WTC11 (cell line): ENCODE data around the gene COL17A1. TPM values are rescaled to one million over a fixed set of nuclear protein-coding genes. Genes with fewer than 3 reads are reported as not detected.

Source experiments
- ATAC-seq: fragments of 200-7000 bp; cut with Tn5 transposase; 2 replicates; pipeline ENCODE4 v1.10.0; 2021; ENCODE audit warnings: mild to moderate bottlenecking, moderate library complexity
- CTCF ChIA-PET: fragments of 300-600 bp; sonication (Branson Sonifier 250); formaldehyde crosslinking; loops from one replicate; lab custom pipeline; 2021; ENCODE audit warnings: antibody characterized with exemption; lab: Charles Lee
- POLR2A ChIA-PET: fragments of 350-600 bp; sonication (Branson Sonifier 250); formaldehyde crosslinking; loops from one replicate; lab custom pipeline; 2021; ENCODE audit warnings: antibody characterized with exemption; lab: Charles Lee
- DNase-seq: peaks from one replicate; pipeline ENCODE4 v3.0.0; 2021; ENCODE audit warnings: low spot score
- H3K27ac Mint-ChIP-seq: 2 replicates; pipeline ENCODE4 v1.8.0; 2021; ENCODE audit warnings: mixed read lengths
- H3K27me3 Mint-ChIP-seq: 2 replicates; pipeline ENCODE4 v1.8.0; 2021; ENCODE audit warnings: low read depth, mild to moderate bottlenecking, moderate library complexity, mixed read lengths
- H3K36me3 Mint-ChIP-seq: 2 replicates; pipeline ENCODE4 v1.8.0; 2021; ENCODE audit warnings: mixed read lengths
- H3K4me1 Mint-ChIP-seq: 2 replicates; pipeline ENCODE4 v1.8.0; 2022; ENCODE audit warnings: mixed read lengths
- H3K4me3 Mint-ChIP-seq: 2 replicates; pipeline ENCODE4 v1.8.0; 2021; ENCODE audit warnings: mild to moderate bottlenecking, moderate library complexity, mixed read lengths
- H3K9me3 Mint-ChIP-seq: 2 replicates; pipeline ENCODE4 v1.8.0; 2021; ENCODE audit warnings: mixed read lengths
- EMX1 ChIP-seq: fragments of 250-450 bp; sonication (Bioruptor Pico); IDR thresholded peaks from 2 replicates; pipeline ENCODE4 v1.8.0; 2021; ENCODE audit warnings: mild to moderate bottlenecking
- FOXJ3 ChIP-seq: sonication (generic); formaldehyde crosslinking; IDR thresholded peaks from 2 replicates; pipeline ENCODE4 v1.9.0; 2021; ENCODE audit warnings: missing genetic modification reagents, mild to moderate bottlenecking, borderline replicate concordance
- GABPB1 ChIP-seq: sonication (generic); formaldehyde crosslinking; IDR thresholded peaks from 2 replicates; pipeline ENCODE4 v1.8.1; 2023; ENCODE audit warnings: mild to moderate bottlenecking, missing genetic modification reagents
- GTF2I ChIP-seq: fragments of 250-450 bp; sonication (Bioruptor Pico); conservative IDR thresholded peaks from 2 replicates; pipeline ENCODE4 v1.4.0; 2021; ENCODE audit warnings: mild to moderate bottlenecking
- NFATC4 ChIP-seq: fragments of 250-450 bp; sonication (Bioruptor Pico); IDR thresholded peaks from 2 replicates; pipeline ENCODE4 v1.9.0; 2021; ENCODE audit warnings: mild to moderate bottlenecking
- PRRX2 ChIP-seq: fragments of 250-450 bp; sonication (Bioruptor Pico); IDR thresholded peaks from 2 replicates; pipeline ENCODE4 v1.8.0; 2021; ENCODE audit warnings: mild to moderate bottlenecking
- RELA ChIP-seq: sonication (generic); formaldehyde crosslinking; IDR thresholded peaks from 2 replicates; pipeline ENCODE4 v1.8.1; 2022; ENCODE audit warnings: missing genetic modification reagents, mild to moderate bottlenecking, borderline replicate concordance
- SMAD3 ChIP-seq: sonication (generic); formaldehyde crosslinking; IDR thresholded peaks from 2 replicates; pipeline ENCODE4 v1.8.0; 2022; ENCODE audit warnings: missing genetic modification reagents, mild to moderate bottlenecking, borderline replicate concordance
- SOX15 ChIP-seq: fragments of 250-450 bp; sonication (Bioruptor Pico); IDR thresholded peaks from 2 replicates; pipeline ENCODE4 v1.9.0; 2021; ENCODE audit warnings: mild to moderate bottlenecking
- TP53 ChIP-seq: sonication (generic); formaldehyde crosslinking; IDR thresholded peaks from 2 replicates; pipeline ENCODE4 v1.8.1; 2023; ENCODE audit warnings: mild to moderate bottlenecking, missing genetic modification reagents
- ZNF121 ChIP-seq: sonication (generic); formaldehyde crosslinking; IDR thresholded peaks from 2 replicates; pipeline ENCODE4 v1.8.0; 2023; ENCODE audit warnings: missing genetic modification reagents
- total RNA-seq: library from RNA; stranded (reverse); gene quantifications from 3 replicates; pipeline ENCODE4 v1.2.3, GENCODE V29; 2021
- TF ChIP-seq, protein P1 (sequence below): sonication (generic); formaldehyde crosslinking; IDR thresholded peaks from 2 replicates; pipeline ENCODE4 v1.8.1; 2023; ENCODE audit warnings: mild to moderate bottlenecking, moderate library complexity, missing genetic modification reagents
- TF ChIP-seq, protein P2 (sequence below): sonication (generic); formaldehyde crosslinking; IDR thresholded peaks from 2 replicates; pipeline ENCODE4 v1.8.0; 2022; ENCODE audit warnings: missing genetic modification reagents
- TF ChIP-seq, protein P3 (sequence below): sonication (generic); formaldehyde crosslinking; IDR thresholded peaks from 2 replicates; pipeline ENCODE4 v1.8.0; 2022; ENCODE audit warnings: mild to moderate bottlenecking, missing genetic modification reagents
- TF ChIP-seq, protein P4 (sequence below): sonication (generic); formaldehyde crosslinking; IDR thresholded peaks from 2 replicates; pipeline ENCODE4 v1.8.1; 2023; ENCODE audit warnings: mild to moderate bottlenecking, missing genetic modification reagents

Gene COL17A1
- total RNA-seq, 1 experiment from 2014 or later: 1.5 TPM

DNA sequence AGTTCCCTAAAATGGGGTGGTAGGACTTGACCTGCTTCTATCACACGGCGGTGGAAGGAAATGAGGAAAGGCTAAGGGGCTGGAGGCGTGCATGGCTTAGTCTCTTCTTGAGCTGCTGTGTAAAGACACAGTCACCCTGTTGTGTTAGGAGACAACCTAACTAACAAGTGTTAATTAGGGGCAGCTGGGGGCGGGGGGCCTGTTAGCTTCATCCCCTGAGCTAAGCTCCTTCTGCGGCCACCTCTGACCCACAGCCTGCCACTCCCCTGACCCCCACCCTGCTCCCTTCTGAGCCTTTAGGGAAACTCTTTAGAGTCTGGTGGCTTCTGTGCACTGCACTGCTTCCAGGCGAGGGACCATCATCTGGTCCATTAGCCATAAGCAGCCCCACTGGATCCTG, 28.0 kb downstream of the COL17A1 start (continued):
- TF ChIP-seq, protein P1, sequence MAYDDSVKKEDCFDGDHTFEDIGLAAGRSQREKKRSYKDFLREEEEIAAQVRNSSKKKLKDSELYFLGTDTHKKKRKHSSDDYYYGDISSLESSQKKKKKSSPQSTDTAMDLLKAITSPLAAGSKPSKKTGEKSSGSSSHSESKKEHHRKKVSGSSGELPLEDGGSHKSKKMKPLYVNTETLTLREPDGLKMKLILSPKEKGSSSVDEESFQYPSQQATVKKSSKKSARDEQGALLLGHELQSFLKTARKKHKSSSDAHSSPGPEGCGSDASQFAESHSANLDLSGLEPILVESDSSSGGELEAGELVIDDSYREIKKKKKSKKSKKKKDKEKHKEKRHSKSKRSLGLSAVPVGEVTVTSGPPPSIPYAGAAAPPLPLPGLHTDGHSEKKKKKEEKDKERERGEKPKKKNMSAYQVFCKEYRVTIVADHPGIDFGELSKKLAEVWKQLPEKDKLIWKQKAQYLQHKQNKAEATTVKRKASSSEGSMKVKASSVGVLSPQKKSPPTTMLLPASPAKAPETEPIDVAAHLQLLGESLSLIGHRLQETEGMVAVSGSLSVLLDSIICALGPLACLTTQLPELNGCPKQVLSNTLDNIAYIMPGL (CRISPR knock-in tag): no peak
- TF ChIP-seq EMX1 (CRISPR knock-in tag) (no peak), PRRX2 (CRISPR knock-in tag) (no peak), SOX15 (CRISPR knock-in tag) (no peak), NFATC4 (CRISPR knock-in tag) (no peak)
- TF ChIP-seq, protein P2, sequence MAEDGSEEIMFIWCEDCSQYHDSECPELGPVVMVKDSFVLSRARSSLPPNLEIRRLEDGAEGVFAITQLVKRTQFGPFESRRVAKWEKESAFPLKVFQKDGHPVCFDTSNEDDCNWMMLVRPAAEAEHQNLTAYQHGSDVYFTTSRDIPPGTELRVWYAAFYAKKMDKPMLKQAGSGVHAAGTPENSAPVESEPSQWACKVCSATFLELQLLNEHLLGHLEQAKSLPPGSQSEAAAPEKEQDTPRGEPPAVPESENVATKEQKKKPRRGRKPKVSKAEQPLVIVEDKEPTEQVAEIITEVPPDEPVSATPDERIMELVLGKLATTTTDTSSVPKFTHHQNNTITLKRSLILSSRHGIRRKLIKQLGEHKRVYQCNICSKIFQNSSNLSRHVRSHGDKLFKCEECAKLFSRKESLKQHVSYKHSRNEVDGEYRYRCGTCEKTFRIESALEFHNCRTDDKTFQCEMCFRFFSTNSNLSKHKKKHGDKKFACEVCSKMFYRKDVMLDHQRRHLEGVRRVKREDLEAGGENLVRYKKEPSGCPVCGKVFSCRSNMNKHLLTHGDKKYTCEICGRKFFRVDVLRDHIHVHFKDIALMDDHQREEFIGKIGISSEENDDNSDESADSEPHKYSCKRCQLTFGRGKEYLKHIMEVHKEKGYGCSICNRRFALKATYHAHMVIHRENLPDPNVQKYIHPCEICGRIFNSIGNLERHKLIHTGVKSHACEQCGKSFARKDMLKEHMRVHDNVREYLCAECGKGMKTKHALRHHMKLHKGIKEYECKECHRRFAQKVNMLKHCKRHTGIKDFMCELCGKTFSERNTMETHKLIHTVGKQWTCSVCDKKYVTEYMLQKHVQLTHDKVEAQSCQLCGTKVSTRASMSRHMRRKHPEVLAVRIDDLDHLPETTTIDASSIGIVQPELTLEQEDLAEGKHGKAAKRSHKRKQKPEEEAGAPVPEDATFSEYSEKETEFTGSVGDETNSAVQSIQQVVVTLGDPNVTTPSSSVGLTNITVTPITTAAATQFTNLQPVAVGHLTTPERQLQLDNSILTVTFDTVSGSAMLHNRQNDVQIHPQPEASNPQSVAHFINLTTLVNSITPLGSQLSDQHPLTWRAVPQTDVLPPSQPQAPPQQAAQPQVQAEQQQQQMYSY (CRISPR knock-in tag): no peak
- TF ChIP-seq, all 79 proteins: peak for 0

- no peak overlapping the region for H3K27ac Mint-ChIP-seq
- POLR2A ChIA-PET: interaction anchor here (6.0 kb wide), 1 partner anchor 65 kb away, joined by 34 read pairs; the partner anchor contains the start of gene SFR1
- CTCF ChIA-PET: interaction anchor here (1.0 to 5.2 kb wide), 11 partner anchors 8 to 218 kb away, joined by 3 to 35 read pairs (median 4); partner anchors contain the start of genes GSTO1 and SFR1
- H3K27me3 Mint-ChIP-seq: no peaks in the 10 kb centered on the region; the same call in 1 of the 2 replicates
- H3K9me3 Mint-ChIP-seq: peaks cover 3% of the 10 kb centered on the region
- peaks cover 36% of the 10 kb centered on the region for H3K4me1 Mint-ChIP-seq
- ATAC-seq (peak; percentile 36), DNase-seq (no peak)
- TF ChIP-seq, protein P3, sequence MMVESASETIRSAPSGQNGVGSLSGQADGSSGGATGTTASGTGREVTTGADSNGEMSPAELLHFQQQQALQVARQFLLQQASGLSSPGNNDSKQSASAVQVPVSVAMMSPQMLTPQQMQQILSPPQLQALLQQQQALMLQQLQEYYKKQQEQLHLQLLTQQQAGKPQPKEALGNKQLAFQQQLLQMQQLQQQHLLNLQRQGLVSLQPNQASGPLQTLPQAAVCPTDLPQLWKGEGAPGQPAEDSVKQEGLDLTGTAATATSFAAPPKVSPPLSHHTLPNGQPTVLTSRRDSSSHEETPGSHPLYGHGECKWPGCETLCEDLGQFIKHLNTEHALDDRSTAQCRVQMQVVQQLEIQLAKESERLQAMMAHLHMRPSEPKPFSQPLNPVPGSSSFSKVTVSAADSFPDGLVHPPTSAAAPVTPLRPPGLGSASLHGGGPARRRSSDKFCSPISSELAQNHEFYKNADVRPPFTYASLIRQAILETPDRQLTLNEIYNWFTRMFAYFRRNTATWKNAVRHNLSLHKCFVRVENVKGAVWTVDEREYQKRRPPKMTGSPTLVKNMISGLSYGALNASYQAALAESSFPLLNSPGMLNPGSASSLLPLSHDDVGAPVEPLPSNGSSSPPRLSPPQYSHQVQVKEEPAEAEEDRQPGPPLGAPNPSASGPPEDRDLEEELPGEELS: no peak
- TF ChIP-seq SOX15 (CRISPR knock-in tag) (no peak), SMAD3 (CRISPR knock-in tag) (no peak), FOXJ3 (CRISPR knock-in tag) (no peak), ZNF121 (peak; percentile 77), GTF2I (CRISPR knock-in tag) (peak; percentile 92), GABPB1 (CRISPR knock-in tag) (no peak), RELA (CRISPR knock-in tag) (no peak), TP53 (CRISPR knock-in tag) (no peak)
- TF ChIP-seq, protein P4, sequence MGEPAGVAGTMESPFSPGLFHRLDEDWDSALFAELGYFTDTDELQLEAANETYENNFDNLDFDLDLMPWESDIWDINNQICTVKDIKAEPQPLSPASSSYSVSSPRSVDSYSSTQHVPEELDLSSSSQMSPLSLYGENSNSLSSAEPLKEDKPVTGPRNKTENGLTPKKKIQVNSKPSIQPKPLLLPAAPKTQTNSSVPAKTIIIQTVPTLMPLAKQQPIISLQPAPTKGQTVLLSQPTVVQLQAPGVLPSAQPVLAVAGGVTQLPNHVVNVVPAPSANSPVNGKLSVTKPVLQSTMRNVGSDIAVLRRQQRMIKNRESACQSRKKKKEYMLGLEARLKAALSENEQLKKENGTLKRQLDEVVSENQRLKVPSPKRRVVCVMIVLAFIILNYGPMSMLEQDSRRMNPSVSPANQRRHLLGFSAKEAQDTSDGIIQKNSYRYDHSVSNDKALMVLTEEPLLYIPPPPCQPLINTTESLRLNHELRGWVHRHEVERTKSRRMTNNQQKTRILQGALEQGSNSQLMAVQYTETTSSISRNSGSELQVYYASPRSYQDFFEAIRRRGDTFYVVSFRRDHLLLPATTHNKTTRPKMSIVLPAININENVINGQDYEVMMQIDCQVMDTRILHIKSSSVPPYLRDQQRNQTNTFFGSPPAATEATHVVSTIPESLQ: 0 out of 2 replicates have a peak, but pooled peaks have one; percentile 55
- H3K4me3 Mint-ChIP-seq: no peak overlapping the region
- no peaks in the 10 kb centered on the region for H3K36me3 Mint-ChIP-seq
These were observed 28.9 kb downstream of the COL17A1 start for GRCh38 chr10:104056619-104057273.
